ENCODE data around the gene OR56A3.

Gene OR56A3

GRCh38 chr11:5941951-5942350 is at the start of gene OR56A3:
Gene OR56A3, plus strand, starts transcription at chr11:5942251. Its CDS starts 5,096 bp downstream, at chr11:5947347.
- no peaks in the 10 kb centered on the region for H3K27me3 ChIP-seq (ENCODE audit: insufficient read depth, low read length)

GRCh38 chr11:5892908-5893307 is 49.1 kb upstream of the OR56A3 start, which contains the start of gene OR52E5:
Gene OR52E5, plus strand, starts transcription at chr11:5893208. Its CDS starts 7,569 bp downstream, at chr11:5900777.
- no peak within 1 kb of the TSS for H3K4me3 ChIP-seq (ENCODE audit: low read depth, low read length)
- H3K36me3 ChIP-seq (ENCODE audit: insufficient read depth, low read length), result no peaks in the 10 kb centered on the region
- H3K79me2 ChIP-seq (ENCODE audit: control insufficient read depth, insufficient read depth, low read length, unreplicated experiment), result no peaks in the 10 kb centered on the region
- peaks cover 30% of the 10 kb centered on the region for H3K27me3 ChIP-seq (ENCODE audit: insufficient read depth, low read length)
- no peaks in the 10 kb centered on the region for H3K4me1 ChIP-seq (ENCODE audit: control insufficient read depth, insufficient read depth, low read length, unreplicated experiment)
- H2AFZ ChIP-seq (ENCODE audit: low read length, unreplicated experiment), result no peak within 1 kb of the TSS
- H3K27ac ChIP-seq (ENCODE audit: low read depth, low read length), result no peak within 1 kb of the TSS

More at GRCh38 chr11:5941951-5942350, at the start of gene OR56A3:
- H3K4me1 ChIP-seq (ENCODE audit: control insufficient read depth, insufficient read depth, low read length, unreplicated experiment), result no peaks in the 10 kb centered on the region
- no peaks in the 10 kb centered on the region for H3K79me2 ChIP-seq (ENCODE audit: control insufficient read depth, insufficient read depth, low read length, unreplicated experiment)
- H3K27ac ChIP-seq (ENCODE audit: low read depth, low read length), result no peak within 1 kb of the TSS
- no peak within 1 kb of the TSS for H3K4me3 ChIP-seq (ENCODE audit: low read depth, low read length)
- H3K36me3 ChIP-seq (ENCODE audit: insufficient read depth, low read length), result no peaks in the 10 kb centered on the region
- H2AFZ ChIP-seq (ENCODE audit: low read length, unreplicated experiment), result no peak within 1 kb of the TSS

GRCh38 chr11:5899534-5899933 is 42.5 kb upstream of the OR56A3 start:
- H3K27me3 ChIP-seq (ENCODE audit: insufficient read depth, low read length), result peaks cover 14% of the 10 kb centered on the region; the same call in 1 of the 2 replicates
- H3K27ac ChIP-seq (ENCODE audit: low read depth, low read length), result no peak overlapping the region
- H3K79me2 ChIP-seq (ENCODE audit: control insufficient read depth, insufficient read depth, low read length, unreplicated experiment), result no peaks in the 10 kb centered on the region
- no peak overlapping the region for H3K4me3 ChIP-seq (ENCODE audit: low read depth, low read length)
- no peak overlapping the region for H2AFZ ChIP-seq (ENCODE audit: low read length, unreplicated experiment)
- H3K36me3 ChIP-seq (ENCODE audit: insufficient read depth, low read length), result no peaks in the 10 kb centered on the region
- no peaks in the 10 kb centered on the region for H3K4me1 ChIP-seq (ENCODE audit: control insufficient read depth, insufficient read depth, low read length, unreplicated experiment)

GRCh38 chr11:5910540-5910939 is 31.5 kb upstream of the OR56A3 start:
- H3K4me1 ChIP-seq (ENCODE audit: control insufficient read depth, insufficient read depth, low read length, unreplicated experiment), result no peaks in the 10 kb centered on the region
- H3K79me2 ChIP-seq (ENCODE audit: control insufficient read depth, insufficient read depth, low read length, unreplicated experiment), result no peaks in the 10 kb centered on the region
- no peaks in the 10 kb centered on the region for H3K36me3 ChIP-seq (ENCODE audit: insufficient read depth, low read length)
- H3K27me3 ChIP-seq (ENCODE audit: insufficient read depth, low read length), result no peaks in the 10 kb centered on the region
- H2AFZ ChIP-seq (ENCODE audit: low read length, unreplicated experiment), result no peak overlapping the region
- no peak overlapping the region for H3K27ac ChIP-seq (ENCODE audit: low read depth, low read length)
- no peak overlapping the region for H3K4me3 ChIP-seq (ENCODE audit: low read depth, low read length)

GRCh38 chr11:5922749-5923426 is 19.2 kb upstream of the OR56A3 start:
- H3K36me3 ChIP-seq (ENCODE audit: insufficient read depth, low read length), result no peaks in the 10 kb centered on the region
- H3K4me1 ChIP-seq (ENCODE audit: control insufficient read depth, insufficient read depth, low read length, unreplicated experiment), result no peaks in the 10 kb centered on the region
- H3K27me3 ChIP-seq (ENCODE audit: insufficient read depth, low read length), result no peaks in the 10 kb centered on the region
- no peak overlapping the region for H3K4me3 ChIP-seq (ENCODE audit: low read depth, low read length)
- H3K27ac ChIP-seq (ENCODE audit: low read depth, low read length), result no peak overlapping the region
- no peaks in the 10 kb centered on the region for H3K79me2 ChIP-seq (ENCODE audit: control insufficient read depth, insufficient read depth, low read length, unreplicated experiment)
- no peak overlapping the region for H2AFZ ChIP-seq (ENCODE audit: low read length, unreplicated experiment)

- Histone ChIP-seq H3K79me2 (ENCODE audit: control insufficient read depth, insufficient read depth, low read length, unreplicated experiment) (no peaks in the 10 kb centered on the region), H3K27me3 (ENCODE audit: insufficient read depth, low read length) (no peaks in the 10 kb centered on the region), H3K4me1 (ENCODE audit: control insufficient read depth, insufficient read depth, low read length, unreplicated experiment) (no peaks in the 10 kb centered on the region), H3K27ac (ENCODE audit: low read depth, low read length) (no peak overlapping the region), H3K4me3 (ENCODE audit: low read depth, low read length) (no peak overlapping the region), H3K36me3 (ENCODE audit: insufficient read depth, low read length) (no peaks in the 10 kb centered on the region), H2AFZ (ENCODE audit: low read length, unreplicated experiment) (no peak overlapping the region)
These were observed 18.6 kb upstream of the OR56A3 start for GRCh38 chr11:5923427-5923776.

- no peaks in the 10 kb centered on the region for H3K36me3 ChIP-seq (ENCODE audit: insufficient read depth, low read length)
- no peaks in the 10 kb centered on the region for H3K4me1 ChIP-seq (ENCODE audit: control insufficient read depth, insufficient read depth, low read length, unreplicated experiment)
- H3K4me3 ChIP-seq (ENCODE audit: low read depth, low read length), result no peak overlapping the region
- H3K27ac ChIP-seq (ENCODE audit: low read depth, low read length), result no peak overlapping the region
- no peaks in the 10 kb centered on the region for H3K27me3 ChIP-seq (ENCODE audit: insufficient read depth, low read length)
- no peak overlapping the region for H2AFZ ChIP-seq (ENCODE audit: low read length, unreplicated experiment)
- H3K79me2 ChIP-seq (ENCODE audit: control insufficient read depth, insufficient read depth, low read length, unreplicated experiment), result no peaks in the 10 kb centered on the region
These were observed 18.3 kb upstream of the OR56A3 start for GRCh38 chr11:5923794-5924193.

GRCh38 chr11:5928271-5928670 is 13.8 kb upstream of the OR56A3 start:
- no peaks in the 10 kb centered on the region for H3K27me3 ChIP-seq (ENCODE audit: insufficient read depth, low read length)

GRCh38 chr11:5928811-5929210 is 13.2 kb upstream of the OR56A3 start:
- Histone ChIP-seq H3K4me3 (ENCODE audit: low read depth, low read length) (no peak overlapping the region), H3K79me2 (ENCODE audit: control insufficient read depth, insufficient read depth, low read length, unreplicated experiment) (no peaks in the 10 kb centered on the region), H3K36me3 (ENCODE audit: insufficient read depth, low read length) (no peaks in the 10 kb centered on the region), H3K4me1 (ENCODE audit: control insufficient read depth, insufficient read depth, low read length, unreplicated experiment) (no peaks in the 10 kb centered on the region), H3K27me3 (ENCODE audit: insufficient read depth, low read length) (no peaks in the 10 kb centered on the region), H2AFZ (ENCODE audit: low read length, unreplicated experiment) (no peak overlapping the region), H3K27ac (ENCODE audit: low read depth, low read length) (no peak overlapping the region)

More at GRCh38 chr11:5928271-5928670, 13.8 kb upstream of the OR56A3 start:
- no peak overlapping the region for H3K4me3 ChIP-seq (ENCODE audit: low read depth, low read length)
- no peak overlapping the region for H3K27ac ChIP-seq (ENCODE audit: low read depth, low read length)
- no peaks in the 10 kb centered on the region for H3K79me2 ChIP-seq (ENCODE audit: control insufficient read depth, insufficient read depth, low read length, unreplicated experiment)
- H3K36me3 ChIP-seq (ENCODE audit: insufficient read depth, low read length), result no peaks in the 10 kb centered on the region
- no peaks in the 10 kb centered on the region for H3K4me1 ChIP-seq (ENCODE audit: control insufficient read depth, insufficient read depth, low read length, unreplicated experiment)
- H2AFZ ChIP-seq (ENCODE audit: low read length, unreplicated experiment), result no peak overlapping the region

GRCh38 chr11:5929571-5930368 is 12.3 kb upstream of the OR56A3 start:
- no peak overlapping the region for H2AFZ ChIP-seq (ENCODE audit: low read length, unreplicated experiment)
- H3K27me3 ChIP-seq (ENCODE audit: insufficient read depth, low read length), result no peaks in the 10 kb centered on the region
- H3K4me1 ChIP-seq (ENCODE audit: control insufficient read depth, insufficient read depth, low read length, unreplicated experiment), result no peaks in the 10 kb centered on the region
- H3K79me2 ChIP-seq (ENCODE audit: control insufficient read depth, insufficient read depth, low read length, unreplicated experiment), result no peaks in the 10 kb centered on the region
- H3K27ac ChIP-seq (ENCODE audit: low read depth, low read length), result no peak overlapping the region
- no peak overlapping the region for H3K4me3 ChIP-seq (ENCODE audit: low read depth, low read length)
- H3K36me3 ChIP-seq (ENCODE audit: insufficient read depth, low read length), result no peaks in the 10 kb centered on the region

GRCh38 chr11:5930614-5931013 is 11.4 kb upstream of the OR56A3 start:
- Histone ChIP-seq H3K4me1 (ENCODE audit: control insufficient read depth, insufficient read depth, low read length, unreplicated experiment) (no peaks in the 10 kb centered on the region), H3K36me3 (ENCODE audit: insufficient read depth, low read length) (no peaks in the 10 kb centered on the region), H3K4me3 (ENCODE audit: low read depth, low read length) (no peak overlapping the region), H3K27me3 (ENCODE audit: insufficient read depth, low read length) (no peaks in the 10 kb centered on the region), H2AFZ (ENCODE audit: low read length, unreplicated experiment) (no peak overlapping the region), H3K27ac (ENCODE audit: low read depth, low read length) (no peak overlapping the region), H3K79me2 (ENCODE audit: control insufficient read depth, insufficient read depth, low read length, unreplicated experiment) (no peaks in the 10 kb centered on the region)
